NCI-H2081 (cell line): Measurements from ENCODE around the gene ALG14.
"Not testable (repeated sequence)": the region's sequence is repeated elsewhere in the genome, so short reads cannot be mapped to it uniquely, and the experiment has no call there.

ENCODE experiments used
- DNase-seq, 2 experiments: peaks; one replicate each; lab custom pipeline; 2025; lab: John Stamatoyannopoulos, UW

Gene ALG14

GRCh38 chr1:95006681-95007080, 66.1 kb downstream of the ALG14 start:
- no peak for DNase-seq

- no peak for DNase-seq
Measured at GRCh38 chr1:95005584-95005983, 67.2 kb downstream of the ALG14 start.

- no peak for DNase-seq
Measured at GRCh38 chr1:95004013-95004412, 68.7 kb downstream of the ALG14 start.

GRCh38 chr1:95003433-95003738, 69.4 kb downstream of the ALG14 start:
- DNase-seq: no peak

- DNase-seq: peak; percentile 8 to 40
Measured at GRCh38 chr1:95002540-95003432, 70.0 kb downstream of the ALG14 start.

GRCh38 chr1:95002164-95002539, 70.6 kb downstream of the ALG14 start:
- no peak for DNase-seq

- DNase-seq: no peak
Measured at GRCh38 chr1:94999456-95000131, 73.2 kb downstream of the ALG14 start.

- no peak for DNase-seq
Measured at GRCh38 chr1:94998748-94999147, 74.0 kb downstream of the ALG14 start.

- DNase-seq: no peak
Measured at GRCh38 chr1:94998114-94998513, 74.6 kb downstream of the ALG14 start.

- DNase-seq: not testable (repeated sequence)
Measured at GRCh38 chr1:94995536-94995935, 77.2 kb downstream of the ALG14 start.

GRCh38 chr1:94994805-94995204, 77.9 kb downstream of the ALG14 start:
- DNase-seq: no peak

GRCh38 chr1:94993931-94994645, 78.7 kb downstream of the ALG14 start:
- no peak for DNase-seq

GRCh38 chr1:94992863-94993563, 79.7 kb downstream of the ALG14 start:
- DNase-seq: no peak

- DNase-seq: no peak
Measured at GRCh38 chr1:94992161-94992560, 80.6 kb downstream of the ALG14 start.

- DNase-seq: no peak
Measured at GRCh38 chr1:94989911-94990473, 82.8 kb downstream of the ALG14 start.

GRCh38 chr1:94989398-94989797, 83.4 kb downstream of the ALG14 start:
- no peak for DNase-seq

- no peak for DNase-seq
Measured at GRCh38 chr1:94988356-94988755, 84.4 kb downstream of the ALG14 start.

- DNase-seq: no peak
Measured at GRCh38 chr1:94986783-94987182, 86.0 kb downstream of the ALG14 start.

GRCh38 chr1:94983171-94983739, 89.5 kb downstream of the ALG14 start:
- DNase-seq: no peak

GRCh38 chr1:94982398-94982797, 90.4 kb downstream of the ALG14 start:
- no peak for DNase-seq

- no peak for DNase-seq
Measured at GRCh38 chr1:94981575-94981973, 91.2 kb downstream of the ALG14 start.
